HepG2 (cell line): ENCODE measurements around the gene ABHD12. TPM values are rescaled to one million over a fixed set of nuclear protein-coding genes. Genes with fewer than 3 reads are reported as not detected.
A peak's percentile ranks its signal among the peaks of the same experiment; 100 is the strongest.

Experiments
- ATF7-NPFF ChIP-seq: sonication (generic); formaldehyde crosslinking; IDR thresholded peaks from 2 replicates; pipeline ENCODE4 v1.8.1; 2023; ENCODE audit warnings: mild to moderate bottlenecking, low read depth, missing genetic modification reagents, moderate library complexity
- IRF2 ChIP-seq: IDR thresholded peaks from 2 replicates; pipeline ENCODE4 v1.6.1; 2018; ENCODE audit warnings: missing genetic modification reagents, missing compliant biosample characterization
- MED1 ChIP-seq: sonication (generic); formaldehyde crosslinking; IDR thresholded peaks from 2 replicates; pipeline ENCODE4 v1.4.0; 2020; ENCODE audit warnings: missing genetic modification reagents
- NRL ChIP-seq: sonication (generic); formaldehyde crosslinking; IDR thresholded peaks from 2 replicates; pipeline ENCODE4 v1.5.0; 2020; ENCODE audit warnings: missing genetic modification reagents, mild to moderate bottlenecking, moderate library complexity, borderline replicate concordance
- PITX1 ChIP-seq: sonication (generic); formaldehyde crosslinking; IDR thresholded peaks from 2 replicates; pipeline ENCODE4 v1.5.1; 2020; ENCODE audit warnings: mild to moderate bottlenecking, missing genetic modification reagents
- POLR2G ChIP-seq: fragments of 200-400 bp; formaldehyde crosslinking; IDR thresholded peaks from 2 replicates; pipeline ENCODE4 v1.6.1; 2018; ENCODE audit warnings: mild to moderate bottlenecking, low read depth, low read length, moderate library complexity
- RAD51 ChIP-seq: fragments of 450-650 bp; IDR thresholded peaks from 2 replicates; pipeline ENCODE4 v1.6.1; 2016; ENCODE audit warnings: borderline replicate concordance
- SIN3B ChIP-seq: fragments of 150-350 bp; IDR thresholded peaks from 2 replicates; pipeline ENCODE4 v1.6.1; 2014; ENCODE audit warnings: low read length
- ZFP41 ChIP-seq: sonication (generic); formaldehyde crosslinking; IDR thresholded peaks from 2 replicates; pipeline ENCODE4 v1.4.0; 2020; ENCODE audit warnings: mild to moderate bottlenecking, missing genetic modification reagents, borderline replicate concordance
- ZNF124 ChIP-seq: sonication (generic); formaldehyde crosslinking; IDR thresholded peaks from 2 replicates; pipeline ENCODE4 v1.4.0; 2020; ENCODE audit warnings: missing genetic modification reagents
- ZNF225 ChIP-seq: sonication (generic); formaldehyde crosslinking; IDR thresholded peaks from 2 replicates; pipeline ENCODE4 v1.4.0; 2020; ENCODE audit warnings: mild to moderate bottlenecking, missing genetic modification reagents
- ZNF326 ChIP-seq: sonication (generic); formaldehyde crosslinking; IDR thresholded peaks from 2 replicates; pipeline ENCODE4 v1.4.0; 2020; ENCODE audit warnings: missing genetic modification reagents, borderline replicate concordance
- ZNF382 ChIP-seq: sonication (generic); formaldehyde crosslinking; IDR thresholded peaks from 2 replicates; pipeline ENCODE4 v1.5.0; 2020; ENCODE audit warnings: missing genetic modification reagents, mild to moderate bottlenecking, borderline replicate concordance
- ZNF441 ChIP-seq: sonication (generic); formaldehyde crosslinking; IDR thresholded peaks from 2 replicates; pipeline ENCODE4 v1.7.0; 2021; ENCODE audit warnings: missing genetic modification reagents, borderline replicate concordance
- ZNF468 ChIP-seq: sonication (generic); formaldehyde crosslinking; IDR thresholded peaks from 2 replicates; pipeline ENCODE4 v1.8.0; 2022; ENCODE audit warnings: mild to moderate bottlenecking, moderate library complexity, missing genetic modification reagents
- ZNF556 ChIP-seq: sonication (generic); formaldehyde crosslinking; IDR thresholded peaks from 2 replicates; pipeline ENCODE4 v1.4.0; 2020; ENCODE audit warnings: mild to moderate bottlenecking, missing genetic modification reagents, borderline replicate concordance
- polyA plus RNA-seq, 8 experiments: library from polyadenylated mRNA; depleted of rRNA in 3 of 8; stranded (reverse) in 7 of 8; unstranded in 1 of 8; fragments of >200 nt; fragmentation: Illumina TruSeq in 4 of 8; extraction: Trizol in 4 of 8; gene quantifications; 2 replicates each; pipeline versions ENCODE4 v1.2.1 to v1.2.3, GENCODE V29; 2011 to 2016; ENCODE audit warnings: low read depth in 4 of 8, missing spikeins in 1 of 8, mixed read lengths in 1 of 8; ENCODE audit not compliant: insufficient read depth in 1 of 8
- total RNA-seq, 5 experiments: library from RNA; depleted of rRNA; stranded (reverse); fragments of >200 nt; fragmentation: Illumina TruSeq; extraction: Trizol; gene quantifications; 2 replicates each; pipeline ENCODE4 v1.2.3, GENCODE V29; 2016; ENCODE audit warnings: low read depth in 1 of 5
- TF ChIP-seq, protein P1 (sequence below): sonication (generic); formaldehyde crosslinking; IDR thresholded peaks from 2 replicates; pipeline ENCODE4 v1.5.0; 2020; ENCODE audit warnings: missing genetic modification reagents
- TF ChIP-seq, protein P2 (sequence below): sonication (generic); formaldehyde crosslinking; IDR thresholded peaks from 2 replicates; pipeline ENCODE4 v1.4.0; 2020; ENCODE audit warnings: missing genetic modification reagents
- TF ChIP-seq, protein P3 (sequence below): IDR thresholded peaks from 2 replicates; pipeline ENCODE4 v1.6.1; 2016; ENCODE audit warnings: missing genetic modification reagents, missing compliant biosample characterization
- TF ChIP-seq, protein P4 (sequence below): sonication (generic); formaldehyde crosslinking; IDR thresholded peaks from 2 replicates; pipeline ENCODE4 v1.4.0; 2020; ENCODE audit warnings: missing genetic modification reagents

The ABHD12 gene
- total and polyA plus RNA-seq, 2 of the 13 experiments (the other 11 are each of a cell fraction or from before 2014, with no cell fraction given): 23.5 to 72.1 TPM

DNA sequence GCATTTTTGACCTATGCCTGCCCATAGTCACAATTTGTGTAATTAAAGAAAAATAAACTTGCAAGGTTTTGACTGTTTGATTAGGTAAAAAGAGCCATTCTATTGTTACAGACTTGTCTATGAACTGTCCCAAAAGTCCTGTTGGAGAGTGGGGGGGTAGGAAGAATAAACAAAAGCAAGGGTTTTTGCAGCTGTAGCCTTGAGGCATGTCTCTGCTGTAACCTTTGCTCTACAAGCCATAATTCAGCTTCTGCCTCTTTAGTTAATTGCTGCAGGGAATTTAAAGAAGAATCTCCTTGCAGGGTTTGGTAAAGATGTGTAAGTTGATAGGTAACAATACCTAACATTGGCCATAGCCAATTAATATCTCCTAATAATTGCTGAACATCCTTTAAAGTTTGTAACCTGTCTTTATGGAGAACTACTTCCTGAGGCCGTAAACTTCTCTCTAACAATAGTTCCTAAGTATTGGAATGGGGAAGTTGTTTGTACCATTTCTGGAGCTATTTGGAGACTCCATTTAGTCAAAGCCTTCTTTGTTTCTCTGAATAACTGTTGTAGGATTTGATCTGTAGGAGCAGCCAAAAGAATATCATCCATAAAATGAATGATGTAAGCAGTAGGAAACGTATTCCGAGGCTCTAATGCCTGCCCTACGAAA lies 7.9 kb upstream of the ABHD12 start (continued):
- TF ChIP-seq, protein P1, sequence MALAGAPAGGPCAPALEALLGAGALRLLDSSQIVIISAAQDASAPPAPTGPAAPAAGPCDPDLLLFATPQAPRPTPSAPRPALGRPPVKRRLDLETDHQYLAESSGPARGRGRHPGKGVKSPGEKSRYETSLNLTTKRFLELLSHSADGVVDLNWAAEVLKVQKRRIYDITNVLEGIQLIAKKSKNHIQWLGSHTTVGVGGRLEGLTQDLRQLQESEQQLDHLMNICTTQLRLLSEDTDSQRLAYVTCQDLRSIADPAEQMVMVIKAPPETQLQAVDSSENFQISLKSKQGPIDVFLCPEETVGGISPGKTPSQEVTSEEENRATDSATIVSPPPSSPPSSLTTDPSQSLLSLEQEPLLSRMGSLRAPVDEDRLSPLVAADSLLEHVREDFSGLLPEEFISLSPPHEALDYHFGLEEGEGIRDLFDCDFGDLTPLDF (CRISPR knock-in tag): no peak
- TF ChIP-seq PITX1 (no peak), IRF2 (no peak), ZNF382 (CRISPR knock-in tag) (no peak), POLR2G (no peak), MED1 (0 out of 2 replicates have a peak, but pooled peaks have one; percentile 4), ZNF326 (CRISPR knock-in tag) (no peak), ZNF556 (CRISPR knock-in tag) (no peak), ZNF124 (CRISPR knock-in tag) (no peak), ZFP41 (CRISPR knock-in tag) (no peak), SIN3B (no peak), RAD51 (no peak), NRL (no peak), ZNF468 (CRISPR knock-in tag) (no peak), ZNF441 (CRISPR knock-in tag) (no peak), ZNF225 (CRISPR knock-in tag) (no peak), ATF7-NPFF (CRISPR knock-in tag) (no peak)
- TF ChIP-seq, protein P2, sequence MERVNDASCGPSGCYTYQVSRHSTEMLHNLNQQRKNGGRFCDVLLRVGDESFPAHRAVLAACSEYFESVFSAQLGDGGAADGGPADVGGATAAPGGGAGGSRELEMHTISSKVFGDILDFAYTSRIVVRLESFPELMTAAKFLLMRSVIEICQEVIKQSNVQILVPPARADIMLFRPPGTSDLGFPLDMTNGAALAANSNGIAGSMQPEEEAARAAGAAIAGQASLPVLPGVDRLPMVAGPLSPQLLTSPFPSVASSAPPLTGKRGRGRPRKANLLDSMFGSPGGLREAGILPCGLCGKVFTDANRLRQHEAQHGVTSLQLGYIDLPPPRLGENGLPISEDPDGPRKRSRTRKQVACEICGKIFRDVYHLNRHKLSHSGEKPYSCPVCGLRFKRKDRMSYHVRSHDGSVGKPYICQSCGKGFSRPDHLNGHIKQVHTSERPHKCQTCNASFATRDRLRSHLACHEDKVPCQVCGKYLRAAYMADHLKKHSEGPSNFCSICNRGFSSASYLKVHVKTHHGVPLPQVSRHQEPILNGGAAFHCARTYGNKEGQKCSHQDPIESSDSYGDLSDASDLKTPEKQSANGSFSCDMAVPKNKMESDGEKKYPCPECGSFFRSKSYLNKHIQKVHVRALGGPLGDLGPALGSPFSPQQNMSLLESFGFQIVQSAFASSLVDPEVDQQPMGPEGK (CRISPR knock-in tag): 0 out of 2 replicates have a peak, but pooled peaks have one; percentile 22
- TF ChIP-seq, protein P3, sequence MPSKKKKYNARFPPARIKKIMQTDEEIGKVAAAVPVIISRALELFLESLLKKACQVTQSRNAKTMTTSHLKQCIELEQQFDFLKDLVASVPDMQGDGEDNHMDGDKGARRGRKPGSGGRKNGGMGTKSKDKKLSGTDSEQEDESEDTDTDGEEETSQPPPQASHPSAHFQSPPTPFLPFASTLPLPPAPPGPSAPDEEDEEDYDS: no peak; the same call in 1 of the 2 replicates
- TF ChIP-seq, protein P4, sequence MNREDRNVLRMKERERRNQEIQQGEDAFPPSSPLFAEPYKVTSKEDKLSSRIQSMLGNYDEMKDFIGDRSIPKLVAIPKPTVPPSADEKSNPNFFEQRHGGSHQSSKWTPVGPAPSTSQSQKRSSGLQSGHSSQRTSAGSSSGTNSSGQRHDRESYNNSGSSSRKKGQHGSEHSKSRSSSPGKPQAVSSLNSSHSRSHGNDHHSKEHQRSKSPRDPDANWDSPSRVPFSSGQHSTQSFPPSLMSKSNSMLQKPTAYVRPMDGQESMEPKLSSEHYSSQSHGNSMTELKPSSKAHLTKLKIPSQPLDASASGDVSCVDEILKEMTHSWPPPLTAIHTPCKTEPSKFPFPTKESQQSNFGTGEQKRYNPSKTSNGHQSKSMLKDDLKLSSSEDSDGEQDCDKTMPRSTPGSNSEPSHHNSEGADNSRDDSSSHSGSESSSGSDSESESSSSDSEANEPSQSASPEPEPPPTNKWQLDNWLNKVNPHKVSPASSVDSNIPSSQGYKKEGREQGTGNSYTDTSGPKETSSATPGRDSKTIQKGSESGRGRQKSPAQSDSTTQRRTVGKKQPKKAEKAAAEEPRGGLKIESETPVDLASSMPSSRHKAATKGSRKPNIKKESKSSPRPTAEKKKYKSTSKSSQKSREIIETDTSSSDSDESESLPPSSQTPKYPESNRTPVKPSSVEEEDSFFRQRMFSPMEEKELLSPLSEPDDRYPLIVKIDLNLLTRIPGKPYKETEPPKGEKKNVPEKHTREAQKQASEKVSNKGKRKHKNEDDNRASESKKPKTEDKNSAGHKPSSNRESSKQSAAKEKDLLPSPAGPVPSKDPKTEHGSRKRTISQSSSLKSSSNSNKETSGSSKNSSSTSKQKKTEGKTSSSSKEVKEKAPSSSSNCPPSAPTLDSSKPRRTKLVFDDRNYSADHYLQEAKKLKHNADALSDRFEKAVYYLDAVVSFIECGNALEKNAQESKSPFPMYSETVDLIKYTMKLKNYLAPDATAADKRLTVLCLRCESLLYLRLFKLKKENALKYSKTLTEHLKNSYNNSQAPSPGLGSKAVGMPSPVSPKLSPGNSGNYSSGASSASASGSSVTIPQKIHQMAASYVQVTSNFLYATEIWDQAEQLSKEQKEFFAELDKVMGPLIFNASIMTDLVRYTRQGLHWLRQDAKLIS (CRISPR knock-in tag): no peak
